Cardiac muscle cell (in vitro differentiated cells and primary cell): ENCODE results near the gene VAV3. TPM values are rescaled to one million over a fixed set of nuclear protein-coding genes. Genes with fewer than 3 reads are reported as not detected.
"Not testable (repeated sequence)": the region's sequence is repeated elsewhere in the genome, so short reads cannot be mapped to it uniquely, and the experiment has no call there.

Experiments
- DNase-seq, 2 donors: peaks; one replicate each; pipeline versions ENCODE4 v3.0.0 to v3.0.0-alpha.2; 2010 to 2017; ENCODE audit warnings: low read depth in 1 of 2, low spot score in 1 of 2
- H3K27ac ChIP-seq: fragments of 200-600 bp; sonication (generic); 2 replicates; pipeline ENCODE4 v1.5.1; 2016
- H3K27me3 ChIP-seq: fragments of 200-600 bp; sonication (generic); 2 replicates; pipeline ENCODE4 v1.6.0; 2016; ENCODE audit warnings: control low read depth
- H3K36me3 ChIP-seq: fragments of 200-600 bp; sonication (generic); 2 replicates; pipeline ENCODE4 v1.5.1; 2016; ENCODE audit warnings: control low read depth
- H3K4me1 ChIP-seq: fragments of 200-600 bp; sonication (generic); 2 replicates; pipeline ENCODE4 v1.8.1; 2017; ENCODE audit warnings: low read depth, mild to moderate bottlenecking, mixed run types
- H3K4me3 ChIP-seq: fragments of 200-600 bp; sonication (generic); 2 replicates; pipeline ENCODE4 v1.5.1; 2016; ENCODE audit warnings: mild to moderate bottlenecking
- H3K9me3 ChIP-seq: fragments of 200-600 bp; sonication (generic); 2 replicates; pipeline ENCODE4 v1.5.1; 2017; ENCODE audit warnings: low read depth, mild to moderate bottlenecking, control low read depth
- CTCF ChIP-seq: IDR thresholded peaks from 2 replicates; pipeline ENCODE4 v1.5.1; 2012; ENCODE audit warnings: low read depth, mild to moderate bottlenecking, low read length
- polyA plus RNA-seq: library from polyadenylated mRNA; unstranded; fragments of >200 nt; fragmentation: Nextera tagmentation; extraction: Ambion mirVana; gene quantifications from 2 replicates; pipeline ENCODE4 v1.2.1, GENCODE V29; 2016
- total RNA-seq: library from RNA; depleted of rRNA; stranded (reverse); fragments of >200 nt; gene quantifications from 2 replicates; pipeline ENCODE4 v1.2.3, GENCODE V29; 2016

The VAV3 gene
- total and polyA plus RNA-seq, 2 experiments from 2014 or later: 0.33 to 0.86 TPM

- H3K27ac ChIP-seq: no peak overlapping the region
- H3K4me1 ChIP-seq: no peaks in the 10 kb centered on the region
- no peak for DNase-seq
- H3K27me3 ChIP-seq: peaks cover 5% of the 10 kb centered on the region
- H3K4me3 ChIP-seq: no peak overlapping the region
- no peak for TF ChIP-seq CTCF
- no peaks in the 10 kb centered on the region for H3K9me3 ChIP-seq
- H3K36me3 ChIP-seq: no peaks in the 10 kb centered on the region
Measured at GRCh38 chr1:107896936-107897335, 68.0 kb downstream of the VAV3 start.

DNA sequence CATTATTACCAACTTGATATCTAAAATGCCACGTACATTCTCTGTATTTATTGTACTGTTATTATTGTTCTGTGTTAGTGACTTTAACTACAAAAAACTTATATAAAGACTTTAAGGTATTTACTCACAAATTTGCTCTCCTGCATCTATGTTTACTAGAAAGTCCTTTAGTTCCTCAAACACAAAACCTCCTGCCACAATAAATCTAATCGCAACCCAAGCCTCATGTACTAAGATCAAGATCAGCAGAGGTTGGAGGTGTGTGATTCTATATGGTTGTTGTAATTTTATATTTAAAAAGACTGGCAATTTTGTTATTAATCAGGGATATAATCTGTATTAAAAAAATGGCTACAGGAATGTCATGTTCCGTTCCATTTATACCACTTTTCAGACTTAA lies 68.6 kb downstream of the VAV3 start:
- no peak overlapping the region for H3K4me3 ChIP-seq
- no peaks in the 10 kb centered on the region for H3K36me3 ChIP-seq
- H3K27me3 ChIP-seq: peaks cover 5% of the 10 kb centered on the region
- no peak for DNase-seq
- no peaks in the 10 kb centered on the region for H3K4me1 ChIP-seq
- H3K27ac ChIP-seq: no peak overlapping the region
- no peak for TF ChIP-seq CTCF
- H3K9me3 ChIP-seq: no peaks in the 10 kb centered on the region

DNA sequence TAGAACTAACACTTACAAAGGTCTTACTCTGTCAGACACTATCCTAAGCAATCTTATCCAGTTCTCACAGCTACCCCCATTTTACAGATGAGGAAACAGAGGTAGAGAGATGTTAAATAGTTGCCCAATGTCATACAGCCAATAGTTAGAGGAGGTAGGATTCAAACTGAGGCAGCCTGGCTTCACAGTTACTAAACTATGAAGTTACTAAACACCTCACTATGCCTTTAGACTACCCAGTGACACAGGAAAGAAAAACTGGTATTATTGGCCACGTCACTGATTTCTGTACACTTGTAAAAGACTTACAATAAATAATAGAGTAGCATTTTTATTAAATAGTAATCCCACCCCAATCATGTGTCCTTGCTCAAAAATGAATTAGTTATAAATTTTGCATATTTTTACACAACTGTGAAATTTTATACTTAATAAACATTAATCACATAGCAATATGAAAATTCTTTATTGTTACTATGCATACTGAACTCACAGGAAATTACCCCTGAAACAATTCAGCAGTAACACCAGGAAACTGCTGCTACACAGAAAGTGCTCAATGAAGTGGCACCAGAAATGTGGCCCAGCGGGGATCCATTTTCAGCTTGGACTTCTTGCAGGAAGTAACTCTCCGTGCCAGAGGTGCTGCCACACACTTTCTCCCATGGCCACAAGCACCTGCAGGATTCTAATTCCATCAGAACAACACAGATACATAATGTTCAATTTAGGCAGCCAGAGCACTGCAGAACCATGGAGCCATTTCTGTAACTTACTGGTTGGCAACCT lies 69.4 kb downstream of the VAV3 start:
- DNase-seq: no peak
- Histone ChIP-seq H3K9me3 (no peaks in the 10 kb centered on the region), H3K27ac (no peak overlapping the region), H3K27me3 (peaks cover 5% of the 10 kb centered on the region), H3K4me1 (no peaks in the 10 kb centered on the region), H3K36me3 (no peaks in the 10 kb centered on the region), H3K4me3 (no peak overlapping the region)
- TF ChIP-seq CTCF: no peak

DNA sequence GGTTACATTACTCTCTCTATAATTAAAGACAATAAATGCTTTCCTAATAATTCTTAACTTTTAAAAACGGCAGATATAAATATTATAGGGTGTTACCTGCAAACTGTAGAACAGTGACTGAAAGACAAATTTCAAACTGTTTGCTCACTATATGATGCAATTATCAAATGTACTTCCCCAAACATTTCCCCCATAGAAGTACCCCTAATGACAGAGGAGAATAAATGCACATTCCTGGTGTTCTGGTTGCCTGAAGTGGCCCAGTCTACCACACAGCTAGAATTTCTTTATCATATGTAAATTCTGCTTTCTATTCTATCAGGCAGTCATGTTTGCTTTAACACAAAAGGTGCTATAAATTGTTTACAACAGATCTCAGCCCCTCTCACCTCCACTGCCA lies 70.4 kb downstream of the VAV3 start:
- Histone ChIP-seq H3K27ac (no peak overlapping the region), H3K9me3 (no peaks in the 10 kb centered on the region), H3K36me3 (no peaks in the 10 kb centered on the region), H3K4me3 (no peak overlapping the region), H3K4me1 (no peaks in the 10 kb centered on the region), H3K27me3 (peaks cover 5% of the 10 kb centered on the region)
- no peak for TF ChIP-seq CTCF
- no peak for DNase-seq

GRCh38 chr1:107893350-107893749 lies 71.6 kb downstream of the VAV3 start:
- DNase-seq, H3K27ac ChIP-seq, H3K4me1 ChIP-seq, H3K9me3 ChIP-seq, H3K27me3 ChIP-seq, H3K4me3 ChIP-seq, H3K36me3 ChIP-seq: not testable (repeated sequence)

DNA sequence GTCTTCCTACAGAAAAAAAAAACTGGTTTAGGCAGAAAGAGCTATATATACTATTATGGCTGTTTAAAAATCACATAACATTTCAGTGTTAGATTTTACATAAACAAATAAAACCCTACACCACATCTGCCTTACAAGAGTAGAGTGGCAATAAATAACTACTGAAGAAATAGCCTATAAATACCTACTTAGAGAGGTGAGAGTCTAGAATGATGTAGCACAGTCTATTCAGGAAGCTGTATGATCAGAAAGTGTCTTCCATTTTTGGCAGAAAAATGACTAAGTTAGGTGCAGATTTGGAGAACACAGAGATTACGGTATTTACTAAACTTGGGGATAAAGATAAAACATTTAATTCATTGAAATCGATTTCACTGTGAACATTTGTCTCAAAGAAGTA lies 75.5 kb downstream of the VAV3 start:
- Histone ChIP-seq H3K36me3 (no peaks in the 10 kb centered on the region), H3K9me3 (no peaks in the 10 kb centered on the region), H3K27me3 (no peaks in the 10 kb centered on the region), H3K4me3 (no peak overlapping the region), H3K27ac (no peak overlapping the region), H3K4me1 (no peaks in the 10 kb centered on the region)
- DNase-seq: no peak
- TF ChIP-seq CTCF: no peak
